Measurements from ENCODE around the gene GULP1. TPM values are rescaled to one million over a fixed set of nuclear protein-coding genes. Genes with fewer than 3 reads are reported as not detected.

Gene GULP1
- total RNA-seq, 1 donor from 2014 or later: 95.5 TPM

GRCh38 chr2:188412190-188412589 lies 120.5 kb downstream of the GULP1 start:
- H3K36me3 ChIP-seq (ENCODE audit: control insufficient read depth, insufficient read depth, low read length): no peaks in the 10 kb centered on the region
- H3K27me3 ChIP-seq (ENCODE audit: control insufficient read depth, insufficient read depth, low read length): no peaks in the 10 kb centered on the region
- no peak for DNase-seq (ENCODE audit: low read depth)
- no peak overlapping the region for H3K4me3 ChIP-seq (ENCODE audit: low read depth, low read length)
- TF ChIP-seq CTCF (IDR thresholded peaks at IDR 0.05; ENCODE audit: insufficient read depth, low read length, poor library complexity, severe bottlenecking): no peak

GRCh38 chr2:188414411-188414810 lies 122.7 kb downstream of the GULP1 start:
- TF ChIP-seq CTCF (IDR thresholded peaks at IDR 0.05; ENCODE audit: insufficient read depth, low read length, poor library complexity, severe bottlenecking): no peak
- no peaks in the 10 kb centered on the region for H3K36me3 ChIP-seq (ENCODE audit: control insufficient read depth, insufficient read depth, low read length)
- no peak for DNase-seq (ENCODE audit: low read depth)
- no peak overlapping the region for H3K4me3 ChIP-seq (ENCODE audit: low read depth, low read length)
- H3K27me3 ChIP-seq (ENCODE audit: control insufficient read depth, insufficient read depth, low read length): no peaks in the 10 kb centered on the region

- Histone ChIP-seq H3K4me3 (ENCODE audit: low read depth, low read length) (no peak overlapping the region), H3K27me3 (ENCODE audit: control insufficient read depth, insufficient read depth, low read length) (no peaks in the 10 kb centered on the region), H3K36me3 (ENCODE audit: control insufficient read depth, insufficient read depth, low read length) (no peaks in the 10 kb centered on the region)
- TF ChIP-seq CTCF (IDR thresholded peaks at IDR 0.05; ENCODE audit: insufficient read depth, low read length, poor library complexity, severe bottlenecking): no peak
- no peak for DNase-seq (ENCODE audit: low read depth)
Measured at GRCh38 chr2:188414869-188415753, 123.4 kb downstream of the GULP1 start.

- TF ChIP-seq CTCF (IDR thresholded peaks at IDR 0.05; ENCODE audit: insufficient read depth, low read length, poor library complexity, severe bottlenecking): no peak
- H3K36me3 ChIP-seq (ENCODE audit: control insufficient read depth, insufficient read depth, low read length): no peaks in the 10 kb centered on the region
- no peak overlapping the region for H3K4me3 ChIP-seq (ENCODE audit: low read depth, low read length)
- no peak for DNase-seq (ENCODE audit: low read depth)
- H3K27me3 ChIP-seq (ENCODE audit: control insufficient read depth, insufficient read depth, low read length): no peaks in the 10 kb centered on the region
Measured at GRCh38 chr2:188415754-188416083, 124.0 kb downstream of the GULP1 start.

- no peak for TF ChIP-seq CTCF (IDR thresholded peaks at IDR 0.05; ENCODE audit: insufficient read depth, low read length, poor library complexity, severe bottlenecking)
- no peaks in the 10 kb centered on the region for H3K36me3 ChIP-seq (ENCODE audit: control insufficient read depth, insufficient read depth, low read length)
- DNase-seq (ENCODE audit: low read depth): no peak
- H3K27me3 ChIP-seq (ENCODE audit: control insufficient read depth, insufficient read depth, low read length): no peaks in the 10 kb centered on the region
- H3K4me3 ChIP-seq (ENCODE audit: low read depth, low read length): no peak overlapping the region
Measured at GRCh38 chr2:188416367-188416766, 124.7 kb downstream of the GULP1 start.

- Histone ChIP-seq H3K4me3 (ENCODE audit: low read depth, low read length) (no peak overlapping the region), H3K36me3 (ENCODE audit: control insufficient read depth, insufficient read depth, low read length) (no peaks in the 10 kb centered on the region), H3K27me3 (ENCODE audit: control insufficient read depth, insufficient read depth, low read length) (no peaks in the 10 kb centered on the region)
- DNase-seq (ENCODE audit: low read depth): no peak
- no peak for TF ChIP-seq CTCF (IDR thresholded peaks at IDR 0.05; ENCODE audit: insufficient read depth, low read length, poor library complexity, severe bottlenecking)
Measured at GRCh38 chr2:188422726-188423125, 131.1 kb downstream of the GULP1 start.

All from kidney epithelial cell (primary cell).